GM10847 (cell line): ENCODE results near the gene ADIG.

ENCODE experiments used
- POLR2A ChIP-seq: IDR thresholded peaks from 2 replicates; pipeline ENCODE4 v1.6.1; 2011; ENCODE audit not compliant: insufficient read length; ENCODE audit errors: extremely low read depth

ADIG gene

GRCh38 chr20:38633577-38634093 lies 52.6 kb downstream of the ADIG start:
- no peak for TF ChIP-seq POLR2A

GRCh38 chr20:38635721-38636288 lies 54.8 kb downstream of the ADIG start:
- TF ChIP-seq POLR2A: no peak
